NT2/D1 (cell line): ENCODE results near the gene HENMT1.

Experiments
- YY1 ChIP-seq: IDR thresholded peaks from 2 replicates; pipeline ENCODE4 v1.6.1; 2011; ENCODE audit not compliant: insufficient read length, insufficient read depth
- ZNF274 ChIP-seq: IDR thresholded peaks from 2 replicates; pipeline ENCODE4 v1.6.1; 2011; ENCODE audit warnings: mild to moderate bottlenecking, low read depth, low read length

GRCh38 chr1:108624069-108624468, 36.8 kb downstream of the HENMT1 start:
- no peak for TF ChIP-seq YY1
- TF ChIP-seq ZNF274, result no peak
